Psoas muscle (tissue), 8 donors: Measurements from ENCODE around the gene RPP25. TPM values are rescaled to one million over a fixed set of nuclear protein-coding genes. Genes with fewer than 3 reads are reported as not detected.

Experiments
- ATAC-seq, 4 donors: fragments of 200-7000 bp; cut with Tn5 transposase; one replicate each; pipeline ENCODE4 v1.9.1; 2020; ENCODE audit warnings: moderate library complexity in 3 of 4, mild to moderate bottlenecking in 2 of 4
- DNase-seq, 2 donors: peaks; one replicate each; pipeline ENCODE4 v3.0.0-alpha.2; 2020
- H3K27ac ChIP-seq: fragments of 200-600 bp; one replicate; pipeline ENCODE4 v1.8.0; 2022
- H3K27me3 ChIP-seq, 3 donors: fragments of 200-600 bp in 1 of 3; one replicate each; pipeline versions ENCODE4 v1.6.1 to v1.8.0; 2013 to 2022; ENCODE audit warnings: low read length in 2 of 3, mild to moderate bottlenecking in 2 of 3, moderate library complexity in 1 of 3; ENCODE audit not compliant: insufficient read depth in 3 of 3
- H3K36me3 ChIP-seq, 2 donors: fragments of 200-600 bp in 1 of 2; one replicate each; pipeline versions ENCODE4 v1.6.1 to v1.8.0; 2013 to 2022; ENCODE audit warnings: low read depth in 1 of 2, mild to moderate bottlenecking in 1 of 2, moderate library complexity in 1 of 2; ENCODE audit not compliant: insufficient read depth in 1 of 2
- H3K4me1 ChIP-seq: fragments of 200-600 bp; one replicate; pipeline ENCODE4 v1.8.0; 2022
- H3K4me3 ChIP-seq: fragments of 200-600 bp; one replicate; pipeline ENCODE4 v1.8.0; 2022; ENCODE audit warnings: mild to moderate bottlenecking
- H3K9me3 ChIP-seq: fragments of 200-600 bp; one replicate; pipeline ENCODE4 v1.8.0; 2022
- CTCF ChIP-seq: fragments of 200-600 bp; IDR thresholded peaks from one replicate; pipeline ENCODE4 v1.8.0; 2022; ENCODE audit warnings: antibody characterized with exemption
- WGBS, 3 donors: extraction: QIAGEN DNeasy Blood & Tissue Kit; methylation state at CpG; one replicate each; pipeline versions ENCODE4 v1.1.6 to v1.1.7; 2013; 5-methylcytosine and 5-hydroxymethylcytosine counted together
- intact Hi-C, 2 donors: fragments of 100-400 bp; cut with DNase I; formaldehyde crosslinking; loops; one replicate each; pipeline versions ENCODE4 v1.11.0 to v1.14.2; 2022
- polyA plus RNA-seq, 3 donors: library from polyadenylated mRNA; stranded (reverse); fragments of 200-250 nt; gene quantifications; one replicate each; pipeline ENCODE4 v1.2.3, GENCODE V29; 2013
- total RNA-seq, 4 donors: library from RNA; stranded (reverse); fragmentation: NEBNext Ultra II Directional in 2 of 4; extraction: Animal tissue kit (Norgen Biotek cat#: 25700) in 2 of 4; gene quantifications; one replicate each; pipeline versions ENCODE4 v1.2.1 to v1.2.4, GENCODE V29; 2021 to 2023
- donor health status: healthy with polysubstance abuse.
- donor health status: DM: no; HTN: no; CAD: no; lungs with moderate emphysema.
- donor health status: Bipolar disorder and iron deficiency.
- donor health status: healthy.
- donor health status: DM: yes; HTN: yes; CAD: no.
- donor health status: DM: no; HTN: no; CAD: no.
- donor health status: DM: no; HTN: no; CAD: no.
- donor health status: DM: yes; HTN: yes; CAD: no.

The RPP25 gene
- total and polyA plus RNA-seq, 7 donors: 0.64 to 11.6 (median 1.7) TPM

- Histone ChIP-seq H3K4me3 (peak overlapping the region; percentile 83), H3K27me3 (no peaks in the 10 kb centered on the region), H3K36me3 (peaks cover 5 to 47% of the 10 kb centered on the region in 2 donors), H3K4me1 (peaks cover 24% of the 10 kb centered on the region), H3K27ac (peak overlapping the region; percentile 93), H3K9me3 (no peaks in the 10 kb centered on the region)
- peak; percentile 20 to 51 (median 35) for ATAC-seq
- peak in 1 of 2 donors; percentile 60 for DNase-seq
- TF ChIP-seq CTCF: no peak
- intact Hi-C loops: loop anchor here in 1 of 2 donors (5.0 kb wide), 1 partner anchor 64 kb away; the partner anchor contains the start of gene ULK3
- WGBS, 3 donors: 0 to 1% (median 1%) methylated on average over 20 of the region's 20 CpGs
Measured at GRCh38 chr15:74906067-74906449, 50.5 kb downstream of the RPP25 start.

Other genes starting within 250 kb of the RPP25 start
- 1 to 10 TPM in 1 of 4 donors, under 1 TPM in 1, not detected in 2; 0.11 to 2.4 TPM for gene CYP1A1, start 231.2 kb downstream of the RPP25 start, total RNA-seq
- 1 to 10 TPM in 1 of 3 donors, under 1 TPM in 2; 0.14 to 3.0 (median 0.61) TPM for gene CYP1A1, start 231.2 kb downstream of the RPP25 start, polyA plus RNA-seq
- not detected for gene CYP1A2, start 207.9 kb downstream of the RPP25 start, total RNA-seq
- gene CYP1A2, start 207.9 kb downstream of the RPP25 start, polyA plus RNA-seq: under 1 TPM in 1 of 3 donors, not detected in 2; 0.03 TPM
- 10 to 100 TPM; 15.5 to 23.8 (median 17.9) TPM for gene CSK, start 174.7 kb downstream of the RPP25 start, total RNA-seq
- gene CSK, start 174.7 kb downstream of the RPP25 start, polyA plus RNA-seq: 10 to 100 TPM; 12.2 to 29.6 (median 15.1) TPM
- under 1 TPM in 2 of 4 donors, not detected in 2; 0.36 to 0.66 TPM for gene LMAN1L, start 143.9 kb downstream of the RPP25 start, total RNA-seq
- gene LMAN1L, start 143.9 kb downstream of the RPP25 start, polyA plus RNA-seq: not detected
- gene CPLX3, start 130.1 kb downstream of the RPP25 start, total RNA-seq: under 1 TPM in 1 of 4 donors, not detected in 3; 0.19 TPM
- gene CPLX3, start 130.1 kb downstream of the RPP25 start, polyA plus RNA-seq: under 1 TPM in 2 of 3 donors, not detected in 1; 0.03 to 0.04 TPM
- 10 to 100 TPM; 17.7 to 34.5 (median 27.0) TPM for gene ULK3, start 113.6 kb downstream of the RPP25 start, total RNA-seq
- gene ULK3, start 113.6 kb downstream of the RPP25 start, polyA plus RNA-seq: 10 to 100 TPM; 33.2 to 43.5 (median 42.8) TPM
- 10 to 100 TPM; 32.1 to 67.3 (median 52.6) TPM for gene SCAMP2, start 83.4 kb downstream of the RPP25 start, total RNA-seq
- gene SCAMP2, start 83.4 kb downstream of the RPP25 start, polyA plus RNA-seq: 10 to 100 TPM; 40.2 to 73.6 (median 48.6) TPM
- 10 to 100 TPM; 37.6 to 61.2 (median 43.2) TPM for gene MPI, start 66.7 kb downstream of the RPP25 start, total RNA-seq
- 10 to 100 TPM; 26.4 to 50.5 (median 38.9) TPM for gene MPI, start 66.7 kb downstream of the RPP25 start, polyA plus RNA-seq
- 10 to 100 TPM; 41.0 to 78.0 (median 53.7) TPM for gene FAM219B, start 49.9 kb downstream of the RPP25 start, total RNA-seq
- gene FAM219B, start 49.9 kb downstream of the RPP25 start, polyA plus RNA-seq: 10 to 100 TPM; 26.5 to 48.4 (median 27.2) TPM
- 100 to 1,000 TPM; 635 to 910 (median 767) TPM for gene COX5A, start 18.7 kb downstream of the RPP25 start, total RNA-seq
- gene COX5A, start 18.7 kb downstream of the RPP25 start, polyA plus RNA-seq: 1,000 to 10,000 TPM in 2 of 3 donors, 100 to 1,000 TPM in 1; 974 to 1,651 (median 1,366) TPM
- 1 to 10 TPM in 1 of 4 donors, under 1 TPM in 2, not detected in 1; 0.23 to 6.3 (median 0.97) TPM for gene SCAMP5, start 38.8 kb upstream of the RPP25 start, total RNA-seq
- 1 to 10 TPM in 1 of 3 donors, under 1 TPM in 2; 0.03 to 2.1 (median 0.16) TPM for gene SCAMP5, start 38.8 kb upstream of the RPP25 start, polyA plus RNA-seq
- gene PPCDC, start 66.8 kb upstream of the RPP25 start, total RNA-seq: 10 to 100 TPM in 1 of 4 donors, 1 to 10 TPM in 3; 2.4 to 11.7 (median 4.9) TPM
- gene PPCDC, start 66.8 kb upstream of the RPP25 start, polyA plus RNA-seq: 10 to 100 TPM; 13.9 to 26.1 (median 24.3) TPM
- 1 to 10 TPM; 4.0 to 4.6 (median 4.2) TPM for gene C15orf39, start 245.1 kb upstream of the RPP25 start, total RNA-seq
- 1 to 10 TPM; 2.5 to 3.4 (median 2.6) TPM for gene C15orf39, start 245.1 kb upstream of the RPP25 start, polyA plus RNA-seq